Measurements from ENCODE around the gene MRPL55. TPM values are rescaled to one million over a fixed set of nuclear protein-coding genes. Genes with fewer than 3 reads are reported as not detected.
"Not testable (repeated sequence)": the region's sequence is repeated elsewhere in the genome, so short reads cannot be mapped to it uniquely, and the experiment has no call there.

Gene MRPL55
- total RNA-seq, 1 experiment from 2014 or later = 343 TPM

- Histone ChIP-seq H3K79me2 (ENCODE audit: low read length) (peaks cover 15% of the 10 kb centered on the region), H3K27me3 (ENCODE audit: low read length) (no peaks in the 10 kb centered on the region), H3K27ac (ENCODE audit: low read length) (no peak overlapping the region), H3K9me3 (ENCODE audit: low read length) (peaks cover 2% of the 10 kb centered on the region), H3K9ac (ENCODE audit: low read length) (no peak overlapping the region), H3F3A (ENCODE audit: low read length, unreplicated experiment) (no peaks in the 10 kb centered on the region), H3K4me2 (ENCODE audit: low read length) (no peak overlapping the region), H3K4me1 (ENCODE audit: insufficient read depth, low read length) (peaks cover 15% of the 10 kb centered on the region), H3K36me3 (ENCODE audit: low read depth, low read length) (0 out of 2 replicates have a peak, but pooled peaks cover under 1% of the 10 kb centered on the region), H4K20me1 (ENCODE audit: low read length) (no peaks in the 10 kb centered on the region), H3K4me3 (ENCODE audit: low read length) (no peak overlapping the region), H3K9me2 (replicated peaks; ENCODE audit: low read length) (no peaks in the 10 kb centered on the region), H2AFZ (ENCODE audit: low read length) (no peak overlapping the region)
- no peak for ATAC-seq
- DNase-seq = no peak
- POLR2A ChIA-PET (ENCODE audit: unreplicated experiment) = no interaction called here
- BruUV-seq (replicated peaks) = no TSS peak
- CTCF ChIA-PET = no interaction called here
- intact Hi-C loops (cut with micrococcal nuclease) = no loop called here
- TF ChIP-seq EZH2phosphoT487 (IDR thresholded peaks at IDR 0.05; ENCODE audit: borderline replicate concordance, low read length) (no peak), EZH2 (IDR thresholded peaks at IDR 0.05; ENCODE audit: low read length, unreplicated experiment) (no peak)
- TF ChIP-seq, protein P1, sequence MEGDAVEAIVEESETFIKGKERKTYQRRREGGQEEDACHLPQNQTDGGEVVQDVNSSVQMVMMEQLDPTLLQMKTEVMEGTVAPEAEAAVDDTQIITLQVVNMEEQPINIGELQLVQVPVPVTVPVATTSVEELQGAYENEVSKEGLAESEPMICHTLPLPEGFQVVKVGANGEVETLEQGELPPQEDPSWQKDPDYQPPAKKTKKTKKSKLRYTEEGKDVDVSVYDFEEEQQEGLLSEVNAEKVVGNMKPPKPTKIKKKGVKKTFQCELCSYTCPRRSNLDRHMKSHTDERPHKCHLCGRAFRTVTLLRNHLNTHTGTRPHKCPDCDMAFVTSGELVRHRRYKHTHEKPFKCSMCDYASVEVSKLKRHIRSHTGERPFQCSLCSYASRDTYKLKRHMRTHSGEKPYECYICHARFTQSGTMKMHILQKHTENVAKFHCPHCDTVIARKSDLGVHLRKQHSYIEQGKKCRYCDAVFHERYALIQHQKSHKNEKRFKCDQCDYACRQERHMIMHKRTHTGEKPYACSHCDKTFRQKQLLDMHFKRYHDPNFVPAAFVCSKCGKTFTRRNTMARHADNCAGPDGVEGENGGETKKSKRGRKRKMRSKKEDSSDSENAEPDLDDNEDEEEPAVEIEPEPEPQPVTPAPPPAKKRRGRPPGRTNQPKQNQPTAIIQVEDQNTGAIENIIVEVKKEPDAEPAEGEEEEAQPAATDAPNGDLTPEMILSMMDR (conservative IDR thresholded peaks at IDR 0.05; ENCODE audit: low read depth, low read length) = no peak
These were observed 3.5 kb upstream of the MRPL55 start for GRCh38 chr1:228112617-228113016.

- peaks cover 18% of the 10 kb centered on the region for H3K79me2 ChIP-seq (ENCODE audit: low read length)
- H3K9ac ChIP-seq (ENCODE audit: low read length) = no peak overlapping the region
- DNase-seq = no peak
- no peaks in the 10 kb centered on the region for H3K9me2 ChIP-seq (replicated peaks; ENCODE audit: low read length)
- H3K4me2 ChIP-seq (ENCODE audit: low read length) = no peak overlapping the region
- intact Hi-C loops (cut with micrococcal nuclease) = no loop called here
- no peaks in the 10 kb centered on the region for H4K20me1 ChIP-seq (ENCODE audit: low read length)
- no peaks in the 10 kb centered on the region for H3K27me3 ChIP-seq (ENCODE audit: low read length)
- ChIA-PET POLR2A (ENCODE audit: unreplicated experiment) (no interaction called here), CTCF (no interaction called here)
- TF ChIP-seq EZH2 (IDR thresholded peaks at IDR 0.05; ENCODE audit: low read length, unreplicated experiment) = no peak
- TF ChIP-seq EZH2phosphoT487 (IDR thresholded peaks at IDR 0.05; ENCODE audit: borderline replicate concordance, low read length) = no peak
- TF ChIP-seq, protein P1 (conservative IDR thresholded peaks at IDR 0.05; ENCODE audit: low read depth, low read length) = no peak
- no peaks in the 10 kb centered on the region for H3F3A ChIP-seq (ENCODE audit: low read length, unreplicated experiment)
- H3K9me3 ChIP-seq (ENCODE audit: low read length) = no peaks in the 10 kb centered on the region
- no TSS peak for BruUV-seq (replicated peaks)
- 0 out of 2 replicates have a peak, but pooled peaks cover 3% of the 10 kb centered on the region for H3K36me3 ChIP-seq (ENCODE audit: low read depth, low read length)
- no peak for ATAC-seq
- H3K27ac ChIP-seq (ENCODE audit: low read length) = no peak overlapping the region
- H2AFZ ChIP-seq (ENCODE audit: low read length) = no peak overlapping the region
- peaks cover 17% of the 10 kb centered on the region for H3K4me1 ChIP-seq (ENCODE audit: insufficient read depth, low read length)
- no peak overlapping the region for H3K4me3 ChIP-seq (ENCODE audit: low read length)
These were observed 3.1 kb upstream of the MRPL55 start for GRCh38 chr1:228112167-228112566.

DNA sequence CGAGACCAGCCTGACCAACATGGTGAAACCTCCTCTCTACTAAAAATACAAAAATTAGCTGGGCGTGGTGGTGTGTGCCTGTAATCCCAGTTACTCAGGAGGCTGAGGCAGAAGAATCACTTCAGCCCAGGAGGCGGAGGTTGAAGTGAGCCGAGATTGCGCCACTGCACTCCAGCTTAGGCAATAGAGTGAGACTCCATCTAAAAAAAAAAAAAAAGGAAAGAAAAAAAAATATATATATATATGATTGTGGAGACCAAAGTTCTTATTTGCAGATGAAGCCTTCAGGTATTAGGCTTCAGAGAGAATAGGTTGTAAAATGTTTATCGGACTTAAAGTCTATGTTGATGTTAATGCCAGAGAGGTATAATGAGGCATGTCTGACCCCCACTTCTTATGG lies 2.2 kb upstream of the MRPL55 start:
- CTCF ChIA-PET = not testable (repeated sequence)

More for the DNA sequence above, 2.2 kb upstream of the MRPL55 start:
- peaks cover 24% of the 10 kb centered on the region for H3K79me2 ChIP-seq (ENCODE audit: low read length)
- peaks cover 11% of the 10 kb centered on the region; the same call in 1 of the 2 replicates for H3K36me3 ChIP-seq (ENCODE audit: low read depth, low read length)
- POLR2A ChIA-PET (ENCODE audit: unreplicated experiment); H3K4me3 ChIP-seq (ENCODE audit: low read length); H2AFZ ChIP-seq (ENCODE audit: low read length); H3K9me3 ChIP-seq (ENCODE audit: low read length); H4K20me1 ChIP-seq (ENCODE audit: low read length); BruUV-seq (replicated peaks); H3K27ac ChIP-seq (ENCODE audit: low read length); DNase-seq; H3F3A ChIP-seq (ENCODE audit: low read length, unreplicated experiment); H3K4me2 ChIP-seq (ENCODE audit: low read length); intact Hi-C loops (cut with micrococcal nuclease); ATAC-seq; H3K27me3 ChIP-seq (ENCODE audit: low read length); H3K9ac ChIP-seq (ENCODE audit: low read length); H3K9me2 ChIP-seq (replicated peaks; ENCODE audit: low read length): not testable (repeated sequence)
- H3K4me1 ChIP-seq (ENCODE audit: insufficient read depth, low read length) = peaks cover 17% of the 10 kb centered on the region
